Measurements from ENCODE around the gene KRTAP10-1.

- TF ChIP-seq CTCF (IDR thresholded peaks at IDR 0.05) (no peak), POLR2AphosphoS5 (IDR thresholded peaks at IDR 0.05) (no peak)
Observed at GRCh38 chr21:44524414-44525371, 15.3 kb downstream of the KRTAP10-1 start.
